ENCODE data around the gene RRP15.

GRCh38 chr1:218284917-218285635, at the start of gene RRP15:
- TF ChIP-seq CTCF (conservative IDR thresholded peaks at IDR 0.05) (no peak), ZFX (IDR thresholded peaks at IDR 0.05) (no peak)
